HEK293 (cell line): ENCODE results near the gene PSMD3.

ENCODE experiments used
- BCL11B ChIP-seq: fragments of 450-650 bp; formaldehyde crosslinking; IDR thresholded peaks from 2 replicates; pipeline ENCODE4 v1.5.1; 2016; ENCODE audit warnings: low read depth, missing biosample characterization, missing genetic modification characterization
- GLIS1 ChIP-seq: fragments of 450-650 bp; formaldehyde crosslinking; IDR thresholded peaks from 2 replicates; pipeline ENCODE4 v1.5.1; 2016; ENCODE audit warnings: missing biosample characterization, missing genetic modification characterization
- KLF10 ChIP-seq: fragments of 450-650 bp; IDR thresholded peaks from 2 replicates; pipeline ENCODE4 v1.5.1; 2018; ENCODE audit warnings: missing biosample characterization, mild to moderate bottlenecking, missing genetic modification characterization
- RBAK ChIP-seq: fragments of 450-650 bp; formaldehyde crosslinking; IDR thresholded peaks from 2 replicates; pipeline ENCODE4 v1.5.1; 2016; ENCODE audit warnings: missing biosample characterization, missing genetic modification characterization
- ZBTB1 ChIP-seq: fragments of 450-650 bp; formaldehyde crosslinking; IDR thresholded peaks from 2 replicates; pipeline ENCODE4 v1.5.1; 2016; ENCODE audit warnings: missing biosample characterization, missing genetic modification characterization
- ZBTB17 ChIP-seq: fragments of 450-650 bp; formaldehyde crosslinking; IDR thresholded peaks from 2 replicates; pipeline ENCODE4 v1.5.1; 2016; ENCODE audit warnings: missing biosample characterization, missing genetic modification characterization
- ZBTB21 ChIP-seq: fragments of 450-650 bp; formaldehyde crosslinking; IDR thresholded peaks from 2 replicates; pipeline ENCODE4 v1.5.1; 2017; ENCODE audit warnings: missing biosample characterization, missing genetic modification characterization
- ZEB2 ChIP-seq: fragments of 450-650 bp; formaldehyde crosslinking; IDR thresholded peaks from 2 replicates; pipeline ENCODE4 v1.5.1; 2016; ENCODE audit warnings: missing biosample characterization, missing genetic modification characterization
- ZNF132 ChIP-seq: fragments of 450-650 bp; formaldehyde crosslinking; IDR thresholded peaks from 2 replicates; pipeline ENCODE4 v1.5.1; 2017; ENCODE audit warnings: missing biosample characterization, missing genetic modification characterization, borderline replicate concordance
- ZNF157 ChIP-seq: fragments of 450-650 bp; formaldehyde crosslinking; IDR thresholded peaks from 2 replicates; pipeline ENCODE4 v1.5.1; 2016; ENCODE audit warnings: missing biosample characterization, missing genetic modification characterization
- ZNF324 ChIP-seq: fragments of 450-650 bp; formaldehyde crosslinking; IDR thresholded peaks from 2 replicates; pipeline ENCODE4 v1.5.1; 2016; ENCODE audit warnings: missing biosample characterization, missing genetic modification characterization
- ZNF350 ChIP-seq: fragments of 450-650 bp; formaldehyde crosslinking; IDR thresholded peaks from 2 replicates; pipeline ENCODE4 v1.5.0; 2017; ENCODE audit warnings: missing biosample characterization, mild to moderate bottlenecking, missing genetic modification characterization
- ZNF433 ChIP-seq: fragments of 450-650 bp; formaldehyde crosslinking; IDR thresholded peaks from 2 replicates; pipeline ENCODE4 v1.5.1; 2016; ENCODE audit warnings: missing biosample characterization, missing genetic modification characterization, low read depth
- ZNF610 ChIP-seq: fragments of 450-650 bp; formaldehyde crosslinking; IDR thresholded peaks from 2 replicates; pipeline ENCODE4 v1.5.1; 2016; ENCODE audit warnings: missing biosample characterization, missing genetic modification characterization, borderline replicate concordance
- ZNF664 ChIP-seq: fragments of 450-650 bp; formaldehyde crosslinking; IDR thresholded peaks from 2 replicates; pipeline ENCODE4 v1.5.1; 2016; ENCODE audit warnings: missing biosample characterization, missing genetic modification characterization
- ZNF701 ChIP-seq: fragments of 450-650 bp; formaldehyde crosslinking; IDR thresholded peaks from 2 replicates; pipeline ENCODE4 v1.5.1; 2016; ENCODE audit warnings: missing biosample characterization, missing genetic modification characterization
- ZNF776 ChIP-seq: fragments of 450-650 bp; formaldehyde crosslinking; IDR thresholded peaks from 2 replicates; pipeline ENCODE4 v1.5.0; 2017; ENCODE audit warnings: missing biosample characterization, missing genetic modification characterization, borderline replicate concordance
- ZNF792 ChIP-seq: fragments of 450-650 bp; formaldehyde crosslinking; IDR thresholded peaks from 2 replicates; pipeline ENCODE4 v1.5.1; 2016; ENCODE audit warnings: missing biosample characterization, missing genetic modification characterization
- TF ChIP-seq, protein P1 (sequence below): fragments of 450-650 bp; formaldehyde crosslinking; IDR thresholded peaks from 2 replicates; pipeline ENCODE4 v1.5.1; 2016; ENCODE audit warnings: missing biosample characterization, missing genetic modification characterization
- TF ChIP-seq, protein P2 (sequence below): fragments of 450-650 bp; formaldehyde crosslinking; IDR thresholded peaks from 2 replicates; pipeline ENCODE4 v1.5.1; 2016; ENCODE audit warnings: missing biosample characterization, missing genetic modification characterization
- TF ChIP-seq, protein P3 (sequence below): fragments of 450-650 bp; formaldehyde crosslinking; IDR thresholded peaks from 2 replicates; pipeline ENCODE4 v1.5.0; 2017; ENCODE audit warnings: missing biosample characterization, missing genetic modification characterization, borderline replicate concordance
- TF ChIP-seq, protein P4 (sequence below): fragments of 450-650 bp; formaldehyde crosslinking; IDR thresholded peaks from 2 replicates; pipeline ENCODE4 v1.5.1; 2016; ENCODE audit warnings: missing biosample characterization, missing genetic modification characterization
- TF ChIP-seq, protein P5 (sequence below): fragments of 450-650 bp; formaldehyde crosslinking; IDR thresholded peaks from 2 replicates; pipeline ENCODE4 v1.5.1; 2016; ENCODE audit warnings: missing biosample characterization, missing genetic modification characterization, borderline replicate concordance
- TF ChIP-seq, protein P6 (sequence below): fragments of 450-650 bp; formaldehyde crosslinking; IDR thresholded peaks from 2 replicates; pipeline ENCODE4 v1.5.1; 2017; ENCODE audit warnings: missing biosample characterization, missing genetic modification characterization

PSMD3 gene

DNA sequence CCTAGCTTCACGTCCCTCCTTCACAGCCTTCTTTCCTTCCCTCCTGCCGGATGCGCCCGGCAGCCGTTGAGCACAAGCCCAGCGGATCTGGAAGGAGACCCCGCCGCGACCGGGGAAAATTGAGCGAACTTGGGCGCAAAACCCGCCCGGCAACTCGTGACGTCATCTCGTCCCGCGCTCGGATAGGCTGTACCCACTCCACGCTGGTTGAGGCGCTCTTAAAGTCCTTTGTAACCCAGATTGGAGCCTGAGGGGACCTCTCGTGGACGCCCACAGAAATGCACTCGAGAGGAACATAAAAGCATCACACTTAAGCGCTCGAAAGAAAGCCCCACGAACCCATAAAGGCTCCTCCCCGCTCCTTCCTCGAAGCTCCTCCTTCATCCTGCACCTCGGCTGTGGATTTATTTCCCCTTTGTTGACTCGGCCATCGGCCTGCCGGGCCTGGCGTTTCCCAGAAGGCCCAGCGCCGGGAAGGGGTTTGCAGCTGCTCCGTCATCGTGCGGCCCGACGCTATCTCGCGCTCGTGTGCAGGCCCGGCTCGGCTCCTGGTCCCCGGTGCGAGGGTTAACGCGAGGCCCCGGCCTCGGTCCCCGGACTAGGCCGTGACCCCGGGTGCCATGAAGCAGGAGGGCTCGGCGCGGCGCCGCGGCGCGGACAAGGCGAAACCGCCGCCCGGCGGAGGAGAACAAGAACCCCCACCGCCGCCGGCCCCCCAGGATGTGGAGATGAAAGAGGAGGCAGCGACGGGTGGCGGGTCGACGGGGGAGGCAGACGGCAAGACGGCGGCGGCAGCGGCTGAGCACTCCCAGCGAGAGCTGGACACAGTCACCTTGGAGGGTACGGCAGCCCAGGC, at the start of gene PSMD3 (continued):
- TF ChIP-seq, protein P1, sequence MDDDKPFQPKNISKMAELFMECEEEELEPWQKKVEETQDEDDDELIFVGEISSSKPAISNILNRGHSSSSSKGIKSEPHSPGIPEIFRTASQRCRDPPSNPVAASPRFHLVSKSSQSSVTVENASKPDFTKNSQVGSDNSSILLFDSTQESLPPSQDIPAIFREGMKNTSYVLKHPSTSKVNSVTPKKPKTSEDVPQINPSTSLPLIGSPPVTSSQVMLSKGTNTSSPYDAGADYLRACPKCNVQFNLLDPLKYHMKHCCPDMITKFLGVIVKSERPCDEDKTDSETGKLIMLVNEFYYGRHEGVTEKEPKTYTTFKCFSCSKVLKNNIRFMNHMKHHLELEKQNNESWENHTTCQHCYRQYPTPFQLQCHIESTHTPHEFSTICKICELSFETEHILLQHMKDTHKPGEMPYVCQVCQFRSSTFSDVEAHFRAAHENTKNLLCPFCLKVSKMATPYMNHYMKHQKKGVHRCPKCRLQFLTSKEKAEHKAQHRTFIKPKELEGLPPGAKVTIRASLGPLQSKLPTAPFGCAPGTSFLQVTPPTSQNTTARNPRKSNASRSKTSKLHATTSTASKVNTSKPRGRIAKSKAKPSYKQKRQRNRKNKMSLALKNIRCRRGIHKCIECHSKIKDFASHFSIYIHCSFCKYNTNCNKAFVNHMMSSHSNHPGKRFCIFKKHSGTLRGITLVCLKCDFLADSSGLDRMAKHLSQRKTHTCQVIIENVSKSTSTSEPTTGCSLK (tag by site-specific recombination), result no peak
- TF ChIP-seq ZNF132 (no peak), ZNF664 (tag by site-specific recombination) (peak; percentile 97), ZNF350 (no peak), KLF10 (tag by site-specific recombination) (peak; percentile 73), GLIS1 (peak; percentile 93), ZNF610 (tag by site-specific recombination) (peak; percentile 77; the same call in 1 of the 2 replicates), ZNF157 (tag by site-specific recombination) (peak; percentile 34; the same call in 1 of the 2 replicates), ZNF433 (tag by site-specific recombination) (no peak), ZBTB1 (no peak), ZNF324 (tag by site-specific recombination) (peak; percentile 96), ZNF776 (no peak), ZBTB21 (peak; percentile 88), ZBTB17 (tag by site-specific recombination) (peak; percentile 100), ZNF792 (no peak), BCL11B (tag by site-specific recombination) (no peak), ZNF701 (tag by site-specific recombination) (0 out of 2 replicates have a peak, but pooled peaks have one; percentile 60), ZEB2 (tag by site-specific recombination) (peak; percentile 82), RBAK (tag by site-specific recombination) (no peak)
- TF ChIP-seq, protein P2, sequence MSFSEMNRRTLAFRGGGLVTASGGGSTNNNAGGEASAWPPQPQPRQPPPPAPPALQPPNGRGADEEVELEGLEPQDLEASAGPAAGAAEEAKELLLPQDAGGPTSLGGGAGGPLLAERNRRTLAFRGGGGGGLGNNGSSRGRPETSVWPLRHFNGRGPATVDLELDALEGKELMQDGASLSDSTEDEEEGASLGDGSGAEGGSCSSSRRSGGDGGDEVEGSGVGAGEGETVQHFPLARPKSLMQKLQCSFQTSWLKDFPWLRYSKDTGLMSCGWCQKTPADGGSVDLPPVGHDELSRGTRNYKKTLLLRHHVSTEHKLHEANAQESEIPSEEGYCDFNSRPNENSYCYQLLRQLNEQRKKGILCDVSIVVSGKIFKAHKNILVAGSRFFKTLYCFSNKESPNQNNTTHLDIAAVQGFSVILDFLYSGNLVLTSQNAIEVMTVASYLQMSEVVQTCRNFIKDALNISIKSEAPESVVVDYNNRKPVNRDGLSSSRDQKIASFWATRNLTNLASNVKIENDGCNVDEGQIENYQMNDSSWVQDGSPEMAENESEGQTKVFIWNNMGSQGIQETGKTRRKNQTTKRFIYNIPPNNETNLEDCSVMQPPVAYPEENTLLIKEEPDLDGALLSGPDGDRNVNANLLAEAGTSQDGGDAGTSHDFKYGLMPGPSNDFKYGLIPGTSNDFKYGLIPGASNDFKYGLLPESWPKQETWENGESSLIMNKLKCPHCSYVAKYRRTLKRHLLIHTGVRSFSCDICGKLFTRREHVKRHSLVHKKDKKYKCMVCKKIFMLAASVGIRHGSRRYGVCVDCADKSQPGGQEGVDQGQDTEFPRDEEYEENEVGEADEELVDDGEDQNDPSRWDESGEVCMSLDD (tag by site-specific recombination), result peak; percentile 90
- TF ChIP-seq, protein P3, sequence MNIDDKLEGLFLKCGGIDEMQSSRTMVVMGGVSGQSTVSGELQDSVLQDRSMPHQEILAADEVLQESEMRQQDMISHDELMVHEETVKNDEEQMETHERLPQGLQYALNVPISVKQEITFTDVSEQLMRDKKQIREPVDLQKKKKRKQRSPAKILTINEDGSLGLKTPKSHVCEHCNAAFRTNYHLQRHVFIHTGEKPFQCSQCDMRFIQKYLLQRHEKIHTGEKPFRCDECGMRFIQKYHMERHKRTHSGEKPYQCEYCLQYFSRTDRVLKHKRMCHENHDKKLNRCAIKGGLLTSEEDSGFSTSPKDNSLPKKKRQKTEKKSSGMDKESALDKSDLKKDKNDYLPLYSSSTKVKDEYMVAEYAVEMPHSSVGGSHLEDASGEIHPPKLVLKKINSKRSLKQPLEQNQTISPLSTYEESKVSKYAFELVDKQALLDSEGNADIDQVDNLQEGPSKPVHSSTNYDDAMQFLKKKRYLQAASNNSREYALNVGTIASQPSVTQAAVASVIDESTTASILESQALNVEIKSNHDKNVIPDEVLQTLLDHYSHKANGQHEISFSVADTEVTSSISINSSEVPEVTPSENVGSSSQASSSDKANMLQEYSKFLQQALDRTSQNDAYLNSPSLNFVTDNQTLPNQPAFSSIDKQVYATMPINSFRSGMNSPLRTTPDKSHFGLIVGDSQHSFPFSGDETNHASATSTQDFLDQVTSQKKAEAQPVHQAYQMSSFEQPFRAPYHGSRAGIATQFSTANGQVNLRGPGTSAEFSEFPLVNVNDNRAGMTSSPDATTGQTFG (tag by site-specific recombination), result peak; percentile 72; the same call in 1 of the 2 replicates
- TF ChIP-seq, protein P4, sequence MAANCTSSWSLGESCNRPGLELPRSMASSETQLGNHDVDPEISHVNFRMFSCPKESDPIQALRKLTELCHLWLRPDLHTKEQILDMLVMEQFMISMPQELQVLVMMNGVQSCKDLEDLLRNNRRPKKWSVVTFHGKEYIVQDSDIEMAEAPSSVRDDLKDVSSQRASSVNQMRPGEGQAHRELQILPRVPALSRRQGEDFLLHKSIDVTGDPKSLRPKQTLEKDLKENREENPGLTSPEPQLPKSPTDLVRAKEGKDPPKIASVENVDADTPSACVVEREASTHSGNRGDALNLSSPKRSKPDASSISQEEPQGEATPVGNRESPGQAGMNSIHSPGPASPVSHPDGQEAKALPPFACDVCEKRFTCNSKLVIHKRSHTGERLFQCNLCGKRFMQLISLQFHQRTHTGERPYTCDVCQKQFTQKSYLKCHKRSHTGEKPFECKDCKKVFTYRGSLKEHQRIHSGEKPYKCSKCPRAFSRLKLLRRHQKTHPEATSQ (tag by site-specific recombination), result no peak; the same call in none of the 2 replicates
- TF ChIP-seq, protein P5, sequence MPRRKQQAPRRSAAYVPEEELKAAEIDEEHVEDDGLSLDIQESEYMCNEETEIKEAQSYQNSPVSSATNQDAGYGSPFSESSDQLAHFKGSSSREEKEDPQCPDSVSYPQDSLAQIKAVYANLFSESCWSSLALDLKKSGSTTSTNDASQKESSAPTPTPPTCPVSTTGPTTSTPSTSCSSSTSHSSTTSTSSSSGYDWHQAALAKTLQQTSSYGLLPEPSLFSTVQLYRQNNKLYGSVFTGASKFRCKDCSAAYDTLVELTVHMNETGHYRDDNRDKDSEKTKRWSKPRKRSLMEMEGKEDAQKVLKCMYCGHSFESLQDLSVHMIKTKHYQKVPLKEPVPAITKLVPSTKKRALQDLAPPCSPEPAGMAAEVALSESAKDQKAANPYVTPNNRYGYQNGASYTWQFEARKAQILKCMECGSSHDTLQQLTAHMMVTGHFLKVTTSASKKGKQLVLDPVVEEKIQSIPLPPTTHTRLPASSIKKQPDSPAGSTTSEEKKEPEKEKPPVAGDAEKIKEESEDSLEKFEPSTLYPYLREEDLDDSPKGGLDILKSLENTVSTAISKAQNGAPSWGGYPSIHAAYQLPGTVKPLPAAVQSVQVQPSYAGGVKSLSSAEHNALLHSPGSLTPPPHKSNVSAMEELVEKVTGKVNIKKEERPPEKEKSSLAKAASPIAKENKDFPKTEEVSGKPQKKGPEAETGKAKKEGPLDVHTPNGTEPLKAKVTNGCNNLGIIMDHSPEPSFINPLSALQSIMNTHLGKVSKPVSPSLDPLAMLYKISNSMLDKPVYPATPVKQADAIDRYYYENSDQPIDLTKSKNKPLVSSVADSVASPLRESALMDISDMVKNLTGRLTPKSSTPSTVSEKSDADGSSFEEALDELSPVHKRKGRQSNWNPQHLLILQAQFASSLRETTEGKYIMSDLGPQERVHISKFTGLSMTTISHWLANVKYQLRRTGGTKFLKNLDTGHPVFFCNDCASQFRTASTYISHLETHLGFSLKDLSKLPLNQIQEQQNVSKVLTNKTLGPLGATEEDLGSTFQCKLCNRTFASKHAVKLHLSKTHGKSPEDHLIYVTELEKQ, result no peak
- TF ChIP-seq, protein P6, sequence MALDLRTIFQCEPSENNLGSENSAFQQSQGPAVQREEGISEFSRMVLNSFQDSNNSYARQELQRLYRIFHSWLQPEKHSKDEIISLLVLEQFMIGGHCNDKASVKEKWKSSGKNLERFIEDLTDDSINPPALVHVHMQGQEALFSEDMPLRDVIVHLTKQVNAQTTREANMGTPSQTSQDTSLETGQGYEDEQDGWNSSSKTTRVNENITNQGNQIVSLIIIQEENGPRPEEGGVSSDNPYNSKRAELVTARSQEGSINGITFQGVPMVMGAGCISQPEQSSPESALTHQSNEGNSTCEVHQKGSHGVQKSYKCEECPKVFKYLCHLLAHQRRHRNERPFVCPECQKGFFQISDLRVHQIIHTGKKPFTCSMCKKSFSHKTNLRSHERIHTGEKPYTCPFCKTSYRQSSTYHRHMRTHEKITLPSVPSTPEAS, result peak; percentile 70; the same call in 1 of the 2 replicates
